ENCODE data around the gene ACP5. TPM values are rescaled to one million over a fixed set of nuclear protein-coding genes. Genes with fewer than 3 reads are reported as not detected.
A peak's percentile ranks its signal among the peaks of the same experiment; 100 is the strongest.
"Not testable (repeated sequence)": the region's sequence is repeated elsewhere in the genome, so short reads cannot be mapped to it uniquely, and the experiment has no call there.

The ACP5 gene
- 1 to 10 TPM; 2.5 to 7.7 (median 5.8) TPM for total RNA-seq

GRCh38 chr19:11577451-11578257, at the start of gene ACP5:
TSS of gene ACP5 (minus strand) at chr19:11577645. CDS start at chr19:11577317, 328 bp downstream.
- no peaks in the 10 kb centered on the region for H3K9me3 ChIP-seq
- intact Hi-C loops (cut with DNase I; ENCODE audit: low total_unique reads) = no loop called here
- H3K4me1 ChIP-seq = no peaks in the 10 kb centered on the region
- H3K36me3 ChIP-seq = no peaks in the 10 kb centered on the region
- peak within 1 kb of the TSS in 1 of 2 donors; percentile 17 for H3K4me3 ChIP-seq
- no peak for DNase-seq
- no peaks in the 10 kb centered on the region for H3K27me3 ChIP-seq
- TF ChIP-seq POLR2A (IDR thresholded peaks at IDR 0.05) = no peak
- TF ChIP-seq CTCF (IDR thresholded peaks at IDR 0.05) = no peak
- H3K27ac ChIP-seq = peak within 1 kb of the TSS in 1 of 2 donors; percentile 58

- no peaks in the 10 kb centered on the region for H3K27me3 ChIP-seq
- no peak for DNase-seq
- no peak overlapping the region for H3K27ac ChIP-seq
- intact Hi-C loops (cut with DNase I; ENCODE audit: low total_unique reads) = no loop called here
- H3K4me1 ChIP-seq = no peaks in the 10 kb centered on the region
- no peaks in the 10 kb centered on the region for H3K36me3 ChIP-seq
- H3K9me3 ChIP-seq = no peaks in the 10 kb centered on the region
- no peak overlapping the region for H3K4me3 ChIP-seq
- no peak for TF ChIP-seq POLR2A (IDR thresholded peaks at IDR 0.05)
- no peak for TF ChIP-seq CTCF (IDR thresholded peaks at IDR 0.05)
Observed at GRCh38 chr19:11626252-11626651, 48.8 kb upstream of the ACP5 start.

GRCh38 chr19:11624069-11624463, 46.6 kb upstream of the ACP5 start:
- H3K9me3 ChIP-seq = no peaks in the 10 kb centered on the region
- H3K4me1 ChIP-seq = no peaks in the 10 kb centered on the region
- TF ChIP-seq POLR2A (IDR thresholded peaks at IDR 0.05) (no peak), CTCF (IDR thresholded peaks at IDR 0.05) (no peak)
- intact Hi-C loops (cut with DNase I; ENCODE audit: low total_unique reads) = no loop called here
- H3K27me3 ChIP-seq = no peaks in the 10 kb centered on the region
- no peaks in the 10 kb centered on the region for H3K36me3 ChIP-seq
- no peak for DNase-seq
- H3K27ac ChIP-seq = peak overlapping the region; percentile 21 to 66
- peak overlapping the region in 1 of 2 donors; percentile 23 for H3K4me3 ChIP-seq

- intact Hi-C loops (cut with DNase I; ENCODE audit: low total_unique reads); H3K4me1 ChIP-seq; H3K9me3 ChIP-seq; DNase-seq; H3K4me3 ChIP-seq; H3K27me3 ChIP-seq; H3K36me3 ChIP-seq; H3K27ac ChIP-seq: not testable (repeated sequence)
Observed at GRCh38 chr19:11622401-11622800, 45.0 kb upstream of the ACP5 start.

GRCh38 chr19:11620553-11620952, 43.1 kb upstream of the ACP5 start:
- intact Hi-C loops (cut with DNase I; ENCODE audit: low total_unique reads) = no loop called here
- Histone ChIP-seq H3K27ac (no peak overlapping the region), H3K27me3 (no peaks in the 10 kb centered on the region), H3K9me3 (peaks cover 0 to 9% of the 10 kb centered on the region in 2 donors), H3K36me3 (no peaks in the 10 kb centered on the region), H3K4me3 (no peak overlapping the region), H3K4me1 (no peaks in the 10 kb centered on the region)
- TF ChIP-seq POLR2A (IDR thresholded peaks at IDR 0.05) = no peak
- no peak for TF ChIP-seq CTCF (IDR thresholded peaks at IDR 0.05)
- DNase-seq = no peak

All from uterus (tissue), 4 donors.